Cardiac muscle cell (in vitro differentiated cells and primary cell): ENCODE data around the gene CASK. TPM values are rescaled to one million over a fixed set of nuclear protein-coding genes. Genes with fewer than 3 reads are reported as not detected.

Experiments
- DNase-seq, 2 donors: peaks; one replicate each; pipeline versions ENCODE4 v3.0.0 to v3.0.0-alpha.2; 2010 to 2017; ENCODE audit warnings: low read depth in 1 of 2, low spot score in 1 of 2
- H3K27ac ChIP-seq: fragments of 200-600 bp; sonication (generic); 2 replicates; pipeline ENCODE4 v1.5.1; 2016
- H3K27me3 ChIP-seq: fragments of 200-600 bp; sonication (generic); 2 replicates; pipeline ENCODE4 v1.6.0; 2016; ENCODE audit warnings: control low read depth
- H3K36me3 ChIP-seq: fragments of 200-600 bp; sonication (generic); 2 replicates; pipeline ENCODE4 v1.5.1; 2016; ENCODE audit warnings: control low read depth
- H3K4me1 ChIP-seq: fragments of 200-600 bp; sonication (generic); 2 replicates; pipeline ENCODE4 v1.8.1; 2017; ENCODE audit warnings: low read depth, mild to moderate bottlenecking, mixed run types
- H3K4me3 ChIP-seq: fragments of 200-600 bp; sonication (generic); 2 replicates; pipeline ENCODE4 v1.5.1; 2016; ENCODE audit warnings: mild to moderate bottlenecking
- H3K9me3 ChIP-seq: fragments of 200-600 bp; sonication (generic); 2 replicates; pipeline ENCODE4 v1.5.1; 2017; ENCODE audit warnings: low read depth, mild to moderate bottlenecking, control low read depth
- CTCF ChIP-seq: IDR thresholded peaks from 2 replicates; pipeline ENCODE4 v1.5.1; 2012; ENCODE audit warnings: low read depth, mild to moderate bottlenecking, low read length
- polyA plus RNA-seq: library from polyadenylated mRNA; unstranded; fragments of >200 nt; fragmentation: Nextera tagmentation; extraction: Ambion mirVana; gene quantifications from 2 replicates; pipeline ENCODE4 v1.2.1, GENCODE V29; 2016
- total RNA-seq: library from RNA; depleted of rRNA; stranded (reverse); fragments of >200 nt; gene quantifications from 2 replicates; pipeline ENCODE4 v1.2.3, GENCODE V29; 2016

Gene CASK
- total and polyA plus RNA-seq, 2 experiments from 2014 or later = 40.0 to 44.6 TPM

GRCh38 chrX:41541386-41541785, 382.0 kb downstream of the CASK start:
- DNase-seq = no peak
- TF ChIP-seq CTCF = no peak
- no peak overlapping the region for H3K4me3 ChIP-seq
- H3K9me3 ChIP-seq = no peaks in the 10 kb centered on the region
- H3K4me1 ChIP-seq = peaks cover 6% of the 10 kb centered on the region
- no peaks in the 10 kb centered on the region for H3K27me3 ChIP-seq
- H3K27ac ChIP-seq = no peak overlapping the region
- H3K36me3 ChIP-seq = peaks cover 9% of the 10 kb centered on the region

- H3K36me3 ChIP-seq = peaks cover 9% of the 10 kb centered on the region
- DNase-seq = no peak
These were observed 384.6 kb downstream of the CASK start for GRCh38 chrX:41538707-41539106.

GRCh38 chrX:41530085-41530484, 393.3 kb downstream of the CASK start:
- Histone ChIP-seq H3K9me3 (no peaks in the 10 kb centered on the region), H3K4me1 (no peaks in the 10 kb centered on the region), H3K4me3 (no peak overlapping the region), H3K27ac (no peak overlapping the region), H3K27me3 (no peaks in the 10 kb centered on the region), H3K36me3 (peaks cover 9% of the 10 kb centered on the region)
- DNase-seq = no peak
- no peak for TF ChIP-seq CTCF

More at GRCh38 chrX:41538707-41539106, 384.6 kb downstream of the CASK start:
- peaks cover 6% of the 10 kb centered on the region for H3K4me1 ChIP-seq
- TF ChIP-seq CTCF = no peak
- no peaks in the 10 kb centered on the region for H3K27me3 ChIP-seq
- no peaks in the 10 kb centered on the region for H3K9me3 ChIP-seq
- H3K27ac ChIP-seq = no peak overlapping the region
- no peak overlapping the region for H3K4me3 ChIP-seq

- Histone ChIP-seq H3K4me1 (no peaks in the 10 kb centered on the region), H3K36me3 (peaks cover 9% of the 10 kb centered on the region), H3K4me3 (no peak overlapping the region), H3K27ac (no peak overlapping the region), H3K9me3 (no peaks in the 10 kb centered on the region), H3K27me3 (no peaks in the 10 kb centered on the region)
- TF ChIP-seq CTCF = no peak
- DNase-seq = no peak
These were observed 394.1 kb downstream of the CASK start for GRCh38 chrX:41529221-41529620.

DNA sequence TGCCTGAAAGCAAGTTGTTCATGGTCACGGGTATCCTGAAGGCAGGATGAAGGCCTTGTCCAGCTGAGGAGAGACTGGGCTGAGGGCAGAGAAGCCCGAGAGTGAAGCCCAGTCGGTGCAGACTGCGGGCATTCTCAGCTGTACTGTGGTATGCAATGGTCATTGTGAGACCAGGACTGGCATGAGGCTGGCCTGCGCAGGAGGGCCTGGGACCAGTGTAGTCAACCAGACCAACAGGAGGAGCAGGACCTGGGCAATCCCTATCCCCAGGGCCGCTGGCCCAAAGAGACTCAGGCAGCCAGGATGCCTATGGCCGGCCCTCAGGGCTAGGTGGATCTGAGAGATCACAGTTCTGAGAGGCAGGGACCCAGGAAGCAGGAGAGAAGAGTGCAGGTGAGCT, 394.6 kb downstream of the CASK start:
- no peaks in the 10 kb centered on the region for H3K9me3 ChIP-seq
- H3K36me3 ChIP-seq = peaks cover 9% of the 10 kb centered on the region
- H3K27me3 ChIP-seq = no peaks in the 10 kb centered on the region
- no peak overlapping the region for H3K4me3 ChIP-seq
- no peak overlapping the region for H3K27ac ChIP-seq
- no peak for TF ChIP-seq CTCF
- H3K4me1 ChIP-seq = peaks cover 3% of the 10 kb centered on the region
- DNase-seq = no peak

DNA sequence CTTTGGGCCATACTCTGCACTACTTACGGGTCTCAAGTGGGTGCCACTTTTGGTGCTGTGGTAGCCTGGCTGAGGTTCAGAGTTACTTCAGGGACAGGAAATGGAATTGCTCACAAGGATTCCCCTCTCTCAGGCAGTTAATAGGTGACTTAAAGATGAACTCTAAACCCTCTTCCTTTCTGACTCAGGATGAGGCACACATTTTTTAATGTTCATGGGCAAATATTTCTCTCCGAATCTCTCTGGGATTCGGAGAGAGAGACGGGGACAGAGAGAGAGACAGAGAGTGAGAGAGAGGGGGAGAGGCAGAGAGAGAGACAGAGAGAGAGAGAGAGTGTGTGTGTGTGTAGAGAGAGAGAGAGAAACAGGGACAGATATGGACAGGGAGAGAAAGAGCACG, 396.4 kb downstream of the CASK start:
- no peak overlapping the region for H3K4me3 ChIP-seq
- no peaks in the 10 kb centered on the region for H3K9me3 ChIP-seq
- peaks cover 20% of the 10 kb centered on the region for H3K4me1 ChIP-seq
- no peaks in the 10 kb centered on the region for H3K27me3 ChIP-seq
- no peak overlapping the region for H3K27ac ChIP-seq
- H3K36me3 ChIP-seq = peaks cover 7% of the 10 kb centered on the region
- no peak for DNase-seq
- no peak for TF ChIP-seq CTCF
